HG02623 (cell line): ENCODE measurements around the gene SHROOM3.
A peak's percentile ranks its signal among the peaks of the same experiment; 100 is the strongest.

ENCODE experiments used
- ATAC-seq: cut with Tn5 transposase; IDR thresholded peaks from one replicate; pipeline ENCODE4 v1.9.1; 2021; ENCODE audit warnings: moderate library complexity; ENCODE audit not compliant: unreplicated experiment

The SHROOM3 gene

DNA sequence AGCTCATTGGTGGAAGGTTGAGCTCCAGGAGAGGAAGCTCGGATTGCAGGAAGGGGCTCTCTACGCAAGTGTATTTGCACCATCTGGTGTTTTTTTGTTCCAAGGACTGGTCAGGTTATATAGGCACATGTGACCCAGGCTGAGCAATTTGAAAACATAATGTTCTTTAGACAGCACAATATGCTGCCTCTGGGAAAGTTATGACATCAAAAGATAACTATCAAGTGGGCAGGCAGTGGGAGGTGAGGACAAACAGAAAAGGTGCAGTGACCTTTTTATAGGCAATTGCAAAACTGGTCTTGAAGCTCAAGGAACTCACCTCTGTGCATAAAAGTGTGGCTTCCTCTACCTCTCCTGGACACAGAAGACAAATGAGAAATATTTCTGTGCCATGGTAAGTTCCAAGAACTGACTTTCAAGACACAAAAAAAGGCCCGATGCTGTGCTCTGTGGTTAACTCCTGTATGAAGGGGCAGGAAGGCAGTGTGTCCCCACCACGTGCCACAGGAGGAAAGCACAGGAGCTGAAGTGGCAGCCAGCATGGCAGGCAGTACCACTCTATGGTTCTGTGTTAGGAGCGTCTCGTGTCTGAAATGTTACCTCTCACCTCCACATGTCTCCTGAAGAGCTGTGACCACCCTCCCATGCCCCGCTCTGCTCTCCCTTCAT lies 128.6 kb downstream of the SHROOM3 start:
- ATAC-seq = no peak

DNA sequence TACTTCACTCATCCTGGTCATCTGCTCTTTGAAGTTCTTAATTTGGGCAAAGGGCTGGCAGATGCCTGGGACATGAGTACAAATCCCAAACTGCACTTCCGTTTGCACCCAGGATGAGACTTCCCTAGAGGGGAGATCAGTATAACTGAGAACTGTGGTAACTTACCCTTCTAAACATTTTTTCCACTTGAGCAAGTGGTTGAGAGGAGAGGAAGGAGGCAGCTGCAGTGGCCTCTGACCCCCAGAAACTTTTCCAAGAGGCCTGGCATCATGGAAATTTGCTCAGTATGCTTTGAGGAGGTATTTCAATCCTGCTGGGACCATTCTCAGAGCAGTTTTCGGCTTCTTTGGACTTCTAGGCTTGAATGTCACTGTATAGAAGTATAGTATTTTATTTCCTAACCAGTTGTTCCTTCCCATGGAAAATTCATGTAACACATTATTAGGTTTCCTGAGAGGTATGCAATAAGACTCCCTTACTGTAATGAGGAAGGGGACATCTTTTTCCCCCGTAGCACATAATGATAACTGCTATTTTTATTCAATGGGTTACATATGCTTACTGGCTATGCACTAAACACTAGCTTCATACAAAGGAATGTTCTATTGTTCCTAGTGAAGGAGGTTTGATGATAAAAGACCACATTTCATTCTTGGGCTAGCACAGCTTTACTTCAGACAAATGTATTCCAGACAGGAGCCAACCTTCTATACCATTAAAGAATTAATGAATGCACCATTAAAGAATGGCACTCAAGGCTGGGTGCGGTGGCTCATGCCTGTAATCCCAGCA lies 129.3 kb downstream of the SHROOM3 start:
- ATAC-seq = no peak

DNA sequence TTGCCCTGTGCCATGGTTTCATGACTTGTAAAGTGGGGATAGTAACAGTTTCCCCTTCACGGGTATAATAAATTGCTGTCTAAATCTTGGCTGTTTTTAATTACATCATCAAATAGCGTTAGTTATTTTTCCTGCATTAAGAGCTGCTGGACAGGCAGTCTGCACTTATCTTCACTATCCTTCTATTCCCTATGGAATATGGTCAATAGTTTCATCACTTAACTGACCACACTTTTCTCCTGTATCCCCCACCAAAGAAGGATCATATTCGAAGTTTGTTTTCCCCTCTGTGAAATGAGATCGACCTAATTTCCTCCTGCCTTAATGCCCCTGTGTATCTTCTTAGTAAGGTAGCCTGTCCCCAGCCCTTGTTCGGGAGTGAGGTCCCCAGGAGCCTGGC lies 133.2 kb downstream of the SHROOM3 start:
- no peak for ATAC-seq

DNA sequence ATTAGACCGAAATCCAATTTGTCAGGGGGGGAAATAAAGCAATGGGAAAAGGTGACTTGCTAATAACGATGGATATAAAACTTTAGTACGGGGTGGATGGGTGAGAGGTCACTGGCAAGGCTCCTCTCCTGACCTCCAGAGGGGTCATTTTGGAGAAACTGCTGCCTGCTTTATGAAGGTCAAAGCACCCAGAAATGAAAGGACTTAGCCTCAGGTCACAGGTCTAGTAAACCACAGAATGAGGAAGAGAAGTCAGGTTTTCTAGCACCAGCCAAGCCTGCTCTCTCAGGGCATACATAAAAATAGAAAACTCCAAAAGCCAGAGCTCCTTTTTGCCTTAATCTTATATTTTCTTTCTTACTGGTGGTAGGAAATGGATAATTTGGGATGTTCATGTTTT lies 134.2 kb downstream of the SHROOM3 start:
- ATAC-seq = no peak

DNA sequence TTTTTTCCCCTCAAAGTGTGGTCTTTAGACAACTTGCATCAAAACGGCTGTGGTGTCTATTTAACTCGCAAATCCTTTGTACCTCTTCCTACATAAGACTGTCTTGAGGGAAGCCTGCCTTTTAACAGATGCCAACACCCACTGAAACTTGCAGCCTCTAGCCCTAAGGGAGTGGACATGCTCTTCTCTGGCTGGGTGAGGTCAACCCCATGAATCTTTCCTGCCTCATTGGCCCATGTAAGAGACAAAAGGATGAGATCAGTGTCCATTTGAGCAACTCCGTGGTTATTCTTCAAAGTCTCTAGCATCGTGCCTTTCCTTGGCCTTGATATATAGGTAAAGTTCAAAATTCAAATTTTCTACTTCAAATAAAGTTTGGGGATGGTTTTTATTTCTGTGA lies 134.7 kb downstream of the SHROOM3 start:
- ATAC-seq = no peak

- no peak for ATAC-seq
These were observed 135.3 kb downstream of the SHROOM3 start for GRCh38 chr4:76570141-76570973.

- ATAC-seq = no peak
These were observed 136.2 kb downstream of the SHROOM3 start for GRCh38 chr4:76571274-76571673.

DNA sequence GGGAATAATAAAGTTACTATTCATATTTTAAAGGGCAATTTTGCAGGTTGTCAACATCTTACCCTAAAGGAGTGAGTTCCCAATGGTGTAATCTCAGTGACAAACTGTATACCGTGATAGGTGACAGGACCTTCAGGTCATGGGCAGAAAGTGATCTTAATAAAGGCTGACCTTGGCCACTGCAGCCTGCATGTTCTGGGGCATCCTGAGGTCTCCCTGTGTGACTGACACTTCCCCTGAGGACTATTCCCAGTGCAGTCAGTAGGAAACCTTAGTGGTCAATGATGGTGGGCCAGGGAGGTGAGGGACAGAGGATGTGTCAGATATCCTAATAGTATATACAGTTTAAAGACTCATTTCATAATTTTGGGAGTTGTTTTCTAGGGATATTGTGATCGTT lies 137.2 kb downstream of the SHROOM3 start:
- no peak for ATAC-seq

- no peak for ATAC-seq
These were observed 141.8 kb downstream of the SHROOM3 start for GRCh38 chr4:76576824-76577223.

- no peak for ATAC-seq
These were observed 143.1 kb downstream of the SHROOM3 start for GRCh38 chr4:76578002-76578560.

- no peak for ATAC-seq
These were observed 144.8 kb downstream of the SHROOM3 start for GRCh38 chr4:76579596-76580375.

- ATAC-seq = no peak
These were observed 146.3 kb downstream of the SHROOM3 start for GRCh38 chr4:76581077-76581962.

DNA sequence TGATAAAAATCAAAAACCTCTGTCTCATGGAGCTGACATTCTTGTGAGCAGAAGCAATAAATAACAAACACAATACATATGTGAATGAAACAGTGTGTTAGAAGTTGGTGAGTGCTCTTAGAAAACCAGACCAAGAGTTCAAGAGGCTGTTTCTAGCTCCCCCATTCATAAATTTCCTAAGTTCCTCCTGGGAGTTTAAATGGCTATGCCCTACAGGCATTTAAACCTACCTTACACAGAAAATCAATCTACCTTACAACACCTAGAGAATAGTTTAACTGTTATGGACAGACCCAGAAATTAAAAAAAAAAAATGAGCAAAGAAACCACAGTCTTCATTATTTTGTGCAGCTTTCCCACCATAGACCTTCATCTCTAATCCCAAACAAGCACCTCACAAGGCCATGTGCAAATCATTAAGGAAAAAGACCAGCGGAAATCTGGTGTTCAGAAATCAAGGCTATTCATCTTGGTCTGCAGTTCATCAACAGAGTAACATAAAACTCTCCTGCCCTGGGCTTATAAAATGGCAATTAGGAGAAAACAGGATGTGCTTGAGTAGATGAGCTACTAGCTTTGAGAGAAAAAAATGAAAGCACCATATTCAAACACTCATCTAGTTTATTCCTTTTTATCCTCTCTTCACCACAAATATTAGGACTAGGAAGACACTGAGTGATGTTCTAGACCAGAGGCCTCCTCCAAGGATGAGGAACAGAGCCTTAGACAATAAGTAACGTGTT lies 147.2 kb downstream of the SHROOM3 start:
- ATAC-seq = no peak

- no peak for ATAC-seq
These were observed 147.7 kb downstream of the SHROOM3 start for GRCh38 chr4:76582817-76583087.

DNA sequence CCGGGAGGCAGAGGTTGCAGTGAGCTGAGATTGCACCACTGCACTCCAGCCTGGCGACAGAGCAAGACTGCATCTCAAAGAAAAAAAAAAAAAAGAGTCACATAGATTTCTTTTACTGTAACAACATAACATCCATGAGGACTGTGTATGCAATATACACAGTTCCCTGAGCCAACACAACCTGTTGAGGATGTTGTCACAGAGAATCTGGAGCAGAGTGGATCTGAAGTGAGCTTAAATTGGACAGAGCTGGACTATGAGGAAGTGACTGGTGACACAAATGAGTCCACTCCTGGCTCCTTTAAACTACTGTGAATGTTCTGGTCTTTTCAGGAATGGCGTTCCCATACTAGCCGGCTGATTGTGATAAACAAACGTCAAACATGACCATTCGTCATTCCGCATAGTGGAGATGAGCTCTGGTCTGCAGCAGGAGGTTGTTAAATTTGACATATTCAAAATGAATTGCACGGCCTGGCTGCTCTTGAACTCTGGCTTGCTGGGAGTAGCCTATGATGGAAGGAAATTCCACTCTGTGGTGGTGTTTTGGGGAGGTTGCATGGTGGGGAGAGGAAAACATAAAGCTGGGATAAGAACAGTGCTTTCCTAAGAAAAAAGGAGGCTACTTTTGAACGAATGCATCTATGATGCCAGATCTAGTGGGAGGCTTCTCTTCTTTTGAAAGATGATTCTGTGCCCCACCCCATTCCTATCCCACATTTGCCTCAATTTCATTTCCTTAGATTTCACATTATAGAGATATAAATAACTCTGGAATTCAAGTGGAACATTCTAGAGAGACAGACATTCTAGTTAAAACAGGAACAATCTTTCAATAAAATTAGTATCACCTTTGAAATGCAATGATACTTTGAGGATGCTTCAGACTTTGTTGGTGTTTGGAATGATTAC lies 149.5 kb downstream of the SHROOM3 start:
- ATAC-seq = no peak

GRCh38 chr4:76585272-76585671 lies 150.2 kb downstream of the SHROOM3 start:
- no peak for ATAC-seq

DNA sequence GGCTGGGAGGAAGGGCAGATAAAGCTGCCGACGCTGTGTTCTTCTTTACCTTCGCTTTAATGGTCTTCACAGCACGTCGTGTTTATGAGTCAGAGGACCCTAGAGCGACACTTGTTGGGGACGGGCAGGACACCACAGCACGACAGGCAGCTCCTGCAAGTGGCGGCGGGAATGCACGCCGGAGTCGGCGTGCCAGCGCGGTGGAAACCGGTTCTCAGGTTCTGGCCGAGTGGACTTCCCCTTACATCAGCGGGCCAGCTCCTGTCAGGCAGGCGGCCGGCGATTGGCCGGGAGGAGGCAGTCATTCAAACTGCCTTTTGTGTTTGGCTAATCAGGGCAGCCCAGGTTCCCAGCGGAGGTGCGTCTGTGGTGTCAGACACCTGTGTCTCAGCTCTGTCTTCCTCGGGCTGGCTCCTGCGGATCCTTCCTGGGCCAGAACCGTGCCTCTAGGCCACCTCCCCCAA lies 150.9 kb downstream of the SHROOM3 start:
- peak; percentile 73 for ATAC-seq

GRCh38 chr4:76588274-76588673 lies 153.2 kb downstream of the SHROOM3 start:
- ATAC-seq = no peak
